HG03064 (cell line): ENCODE data around the gene POC1A.

Experiments
- ATAC-seq: cut with Tn5 transposase; IDR thresholded peaks from one replicate; pipeline ENCODE4 v1.9.1; 2021; ENCODE audit warnings: low read depth; ENCODE audit not compliant: unreplicated experiment

The POC1A gene

GRCh38 chr3:52108302-52109232 is 45.7 kb downstream of the POC1A start:
- no peak for ATAC-seq

- ATAC-seq: no peak
Observed at GRCh38 chr3:52106951-52107611, 47.1 kb downstream of the POC1A start.

GRCh38 chr3:52104684-52105640 is 49.3 kb downstream of the POC1A start:
- no peak for ATAC-seq

- no peak for ATAC-seq
Observed at GRCh38 chr3:52102934-52103333, 51.3 kb downstream of the POC1A start.

GRCh38 chr3:52099001-52099401 is 55.2 kb downstream of the POC1A start:
- no peak for ATAC-seq

- ATAC-seq: no peak
Observed at GRCh38 chr3:52097851-52098507, 56.2 kb downstream of the POC1A start.

GRCh38 chr3:52095990-52096775 is 58.0 kb downstream of the POC1A start:
- ATAC-seq: no peak

- ATAC-seq: no peak
Observed at GRCh38 chr3:52094571-52095485, 59.4 kb downstream of the POC1A start.

GRCh38 chr3:52093756-52094545 is 60.3 kb downstream of the POC1A start:
- ATAC-seq: no peak

- no peak for ATAC-seq
Observed at GRCh38 chr3:52092891-52093290, 61.3 kb downstream of the POC1A start.

- ATAC-seq: no peak
Observed at GRCh38 chr3:52092271-52092660, 62.0 kb downstream of the POC1A start.

- ATAC-seq: no peak
Observed at GRCh38 chr3:52091586-52092270, 62.5 kb downstream of the POC1A start.

GRCh38 chr3:52090933-52091468 is 63.2 kb downstream of the POC1A start:
- ATAC-seq: no peak

- no peak for ATAC-seq
Observed at GRCh38 chr3:52090131-52090932, 63.9 kb downstream of the POC1A start.

GRCh38 chr3:52089691-52090090 is 64.5 kb downstream of the POC1A start:
- no peak for ATAC-seq
